Uterus (tissue), 2 donors: ENCODE data around the gene FAM236A.
"Not testable (repeated sequence)": the region's sequence is repeated elsewhere in the genome, so short reads cannot be mapped to it uniquely, and the experiment has no call there.

Experiments
- CTCF ChIP-seq, 4 experiments: fragments of 200-600 bp in 2 of 4; fragments of 450-650 bp in 2 of 4; sonication (generic) in 2 of 4; IDR thresholded peaks; one replicate each; pipeline ENCODE4 v1.5.1; 2016 to 2019; ENCODE audit warnings: antibody characterized with exemption in 4 of 4, mild to moderate bottlenecking in 2 of 4, moderate library complexity in 1 of 4
- POLR2A ChIP-seq, 2 donors: fragments of 450-650 bp; IDR thresholded peaks; one replicate each; pipeline ENCODE4 v1.6.1; 2016; ENCODE audit warnings: antibody characterized with exemption in 2 of 2, mild to moderate bottlenecking in 1 of 2, moderate library complexity in 1 of 2

GRCh38 chrX:72889740-72890139, 48.3 kb upstream of the FAM236A start:
- not testable (repeated sequence) for TF ChIP-seq CTCF, POLR2A (IDR thresholded peaks at IDR 0.05)
